Lower leg skin (tissue), 4 donors: Measurements from ENCODE around the gene C5AR1. TPM values are rescaled to one million over a fixed set of nuclear protein-coding genes. Genes with fewer than 3 reads are reported as not detected.
"Not testable (repeated sequence)": the region's sequence is repeated elsewhere in the genome, so short reads cannot be mapped to it uniquely, and the experiment has no call there.

Experiments used
- DNase-seq, 2 donors: peaks; one replicate each; pipeline ENCODE4 v3.0.0-alpha.2; 2019; ENCODE audit warnings: low spot score in 2 of 2
- H3K4me3 ChIP-seq: fragments of 200-600 bp; sonication (generic); 2 replicates; pipeline ENCODE4 v1.5.1; 2017; ENCODE audit warnings: mild to moderate bottlenecking, low read depth; ENCODE audit not compliant: poor library complexity, severe bottlenecking
- CTCF ChIP-seq, 3 donors: fragments of 450-650 bp; IDR thresholded peaks; one replicate each; pipeline ENCODE4 v1.5.1; 2016; ENCODE audit warnings: antibody characterized with exemption in 3 of 3, mild to moderate bottlenecking in 3 of 3, moderate library complexity in 2 of 3
- POLR2A ChIP-seq, 2 donors: fragments of 450-650 bp; IDR thresholded peaks; one replicate each; pipeline ENCODE4 v1.6.1; 2016 to 2017; ENCODE audit warnings: antibody characterized with exemption in 2 of 2, mild to moderate bottlenecking in 1 of 2, moderate library complexity in 1 of 2
- WGBS, 2 donors: methylation state at CpG; one replicate each; pipeline ENCODE4 v1.1.5; 2018; 5-methylcytosine and 5-hydroxymethylcytosine counted together
- intact Hi-C: fragments of 100-400 bp; cut with DNase I; formaldehyde crosslinking; loops from one replicate; pipeline ENCODE4 v1.15.0; 2023; ENCODE audit warnings: low total_unique reads
- total RNA-seq, 4 donors: library from RNA; depleted of rRNA; stranded (reverse); fragments of >200 nt; gene quantifications; one replicate each; pipeline ENCODE4 v1.1.0, GENCODE V29; 2016

C5AR1 gene
- 1 to 10 TPM; 1.1 to 3.7 (median 2.0) TPM for total RNA-seq

- 47 to 55% methylated on average over 12 of the region's 12 CpGs for WGBS, 2 donors
- DNase-seq: peak; percentile 30 to 89
- intact Hi-C loops: loop anchor here (10.0 kb wide), 1 partner anchor 95 kb away; no protein-coding TSS in a partner anchor
- H3K4me3 ChIP-seq: no peak within 1 kb of the TSS
- TF ChIP-seq CTCF (IDR thresholded peaks at IDR 0.05) (no peak), POLR2A (IDR thresholded peaks at IDR 0.05) (no peak)
These were observed at the start of gene C5AR1 for GRCh38 chr19:47309608-47310007. C5AR1 (plus strand) TSS chr19:47309861; CDS start chr19:47309896, 35 bp downstream.

GRCh38 chr19:47260476-47260875 lies 49.2 kb upstream of the C5AR1 start:
- intact Hi-C loops: no loop called here
- DNase-seq: no peak
- 94 to 96% methylated on average over 16 to 17 of the region's 17 CpGs for WGBS, 2 donors

GRCh38 chr19:47261946-47262793 lies 47.5 kb upstream of the C5AR1 start:
- intact Hi-C loops, DNase-seq, H3K4me3 ChIP-seq: not testable (repeated sequence)
- 87 to 88% methylated on average over 13 to 14 of the region's 14 CpGs for WGBS, 2 donors

More at GRCh38 chr19:47260476-47260875, 49.2 kb upstream of the C5AR1 start:
- TF ChIP-seq CTCF (IDR thresholded peaks at IDR 0.05) (no peak), POLR2A (IDR thresholded peaks at IDR 0.05) (no peak)
- no peak overlapping the region for H3K4me3 ChIP-seq

- DNase-seq: no peak
- 91 to 93% methylated on average over 19 to 24 of the region's 30 CpGs for WGBS, 2 donors
- TF ChIP-seq CTCF (IDR thresholded peaks at IDR 0.05) (no peak), POLR2A (IDR thresholded peaks at IDR 0.05) (no peak)
These were observed 45.0 kb upstream of the C5AR1 start for GRCh38 chr19:47264629-47265028.

GRCh38 chr19:47266401-47266941 lies 43.2 kb upstream of the C5AR1 start:
- no peak for DNase-seq
- TF ChIP-seq POLR2A (IDR thresholded peaks at IDR 0.05): no peak
- no peak for TF ChIP-seq CTCF (IDR thresholded peaks at IDR 0.05)
- WGBS, 2 donors: 83 to 92% methylated on average over 21 of the region's 21 CpGs
- intact Hi-C loops: no loop called here
- H3K4me3 ChIP-seq: no peak overlapping the region

More at GRCh38 chr19:47264629-47265028, 45.0 kb upstream of the C5AR1 start:
- intact Hi-C loops: no loop called here
- no peak overlapping the region for H3K4me3 ChIP-seq

- 62 to 65% methylated on average over 14 of the region's 14 CpGs for WGBS, 2 donors
These were observed 42.3 kb upstream of the C5AR1 start for GRCh38 chr19:47267350-47267759.

More at GRCh38 chr19:47267350-47267759, 42.3 kb upstream of the C5AR1 start:
- DNase-seq: no peak
- intact Hi-C loops: no loop called here
- no peak for TF ChIP-seq CTCF (IDR thresholded peaks at IDR 0.05)
- TF ChIP-seq POLR2A (IDR thresholded peaks at IDR 0.05): no peak
- no peak overlapping the region for H3K4me3 ChIP-seq
